Activated CD4-positive, alpha-beta T cell treated with anti-CD3 and anti-CD28 coated beads for 48 hours (primary cell): ENCODE data around the gene NUDT8.
A peak's percentile ranks its signal among the peaks of the same experiment; 100 is the strongest.
"Not testable (repeated sequence)": the region's sequence is repeated elsewhere in the genome, so short reads cannot be mapped to it uniquely, and the experiment has no call there.

ENCODE experiments used
- DNase-seq: peaks from one replicate; pipeline ENCODE4 v3.0.0-alpha.2; 2020

NUDT8 gene

DNA sequence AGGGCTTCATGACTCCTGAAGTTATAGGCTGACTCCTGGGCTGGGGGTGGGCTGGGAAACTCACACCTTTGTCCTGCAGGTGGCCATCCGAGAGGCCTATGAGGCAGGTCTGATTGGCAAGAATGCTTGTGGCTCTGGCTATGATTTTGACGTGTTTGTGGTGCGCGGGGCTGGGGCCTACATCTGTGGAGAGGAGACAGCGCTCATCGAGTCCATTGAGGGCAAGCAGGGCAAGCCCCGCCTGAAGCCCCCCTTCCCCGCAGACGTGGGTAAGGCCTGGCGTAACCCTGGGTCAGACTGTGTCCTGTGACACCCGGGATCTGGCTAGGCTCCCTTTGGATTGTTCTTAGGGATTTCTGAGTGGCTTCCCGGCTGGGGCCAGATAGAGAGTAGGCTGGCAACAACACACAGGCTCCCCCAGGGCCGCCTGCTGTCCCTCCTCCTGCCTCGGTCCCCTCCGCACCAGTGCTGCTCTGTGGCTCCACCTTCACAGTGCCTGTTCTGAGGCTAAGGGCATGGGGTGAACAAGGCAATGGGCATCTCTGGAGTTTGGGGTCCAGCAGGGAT, 19.4 kb downstream of the NUDT8 start:
- no peak for DNase-seq

DNA sequence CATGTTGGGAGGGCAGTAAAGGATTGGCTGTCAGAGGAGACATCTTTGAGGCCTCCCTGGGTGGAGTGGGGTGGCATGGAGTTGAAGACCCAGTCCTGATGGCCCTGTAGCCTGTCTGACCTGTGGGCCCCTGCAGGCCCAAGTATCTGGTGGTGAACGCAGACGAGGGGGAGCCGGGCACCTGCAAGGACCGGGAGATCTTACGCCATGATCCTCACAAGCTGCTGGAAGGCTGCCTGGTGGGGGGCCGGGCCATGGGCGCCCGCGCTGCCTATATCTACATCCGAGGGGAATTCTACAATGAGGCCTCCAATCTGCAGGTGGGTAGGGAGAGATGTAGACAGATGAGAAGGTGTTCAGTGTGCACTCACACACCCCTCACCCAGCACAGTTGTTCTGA, 20.4 kb downstream of the NUDT8 start:
- DNase-seq, result no peak

DNA sequence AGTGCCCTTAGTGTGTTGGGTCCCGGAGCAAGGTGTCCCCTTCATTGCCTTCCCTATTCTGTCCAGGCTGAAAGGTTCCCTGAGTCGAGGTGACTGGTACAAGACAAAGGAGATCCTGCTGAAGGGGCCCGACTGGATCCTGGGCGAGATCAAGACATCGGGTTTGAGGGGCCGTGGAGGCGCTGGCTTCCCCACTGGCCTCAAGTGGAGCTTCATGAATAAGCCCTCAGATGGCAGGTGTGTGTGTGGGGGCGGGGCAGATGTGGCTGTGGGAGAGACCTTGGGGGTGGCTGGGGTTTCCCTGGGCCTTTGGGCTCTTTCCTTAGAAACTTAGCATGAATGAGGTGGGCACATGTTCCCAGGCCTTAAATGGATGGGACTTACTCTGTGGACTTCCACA, 21.3 kb downstream of the NUDT8 start:
- DNase-seq, result no peak

DNA sequence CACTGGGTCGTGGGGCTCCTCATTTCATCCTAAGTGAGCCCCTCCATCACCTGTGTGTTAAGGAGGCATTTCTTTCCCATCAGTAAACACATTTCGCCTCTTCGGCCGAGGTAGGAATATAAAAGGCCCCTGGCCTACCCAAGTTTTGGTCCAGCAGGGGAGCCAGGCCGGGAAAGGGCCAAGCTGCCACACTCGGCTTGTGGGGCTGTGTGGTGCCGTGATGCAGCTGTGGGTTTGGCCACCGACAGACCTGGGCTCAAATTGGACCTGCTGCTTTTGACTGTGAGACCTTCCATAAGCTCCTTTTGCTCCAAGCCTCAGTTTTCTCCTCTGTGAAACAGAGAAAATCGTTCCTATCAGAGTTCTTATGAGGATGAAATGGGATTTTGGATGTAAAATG, 22.2 kb downstream of the NUDT8 start:
- no peak for DNase-seq

DNA sequence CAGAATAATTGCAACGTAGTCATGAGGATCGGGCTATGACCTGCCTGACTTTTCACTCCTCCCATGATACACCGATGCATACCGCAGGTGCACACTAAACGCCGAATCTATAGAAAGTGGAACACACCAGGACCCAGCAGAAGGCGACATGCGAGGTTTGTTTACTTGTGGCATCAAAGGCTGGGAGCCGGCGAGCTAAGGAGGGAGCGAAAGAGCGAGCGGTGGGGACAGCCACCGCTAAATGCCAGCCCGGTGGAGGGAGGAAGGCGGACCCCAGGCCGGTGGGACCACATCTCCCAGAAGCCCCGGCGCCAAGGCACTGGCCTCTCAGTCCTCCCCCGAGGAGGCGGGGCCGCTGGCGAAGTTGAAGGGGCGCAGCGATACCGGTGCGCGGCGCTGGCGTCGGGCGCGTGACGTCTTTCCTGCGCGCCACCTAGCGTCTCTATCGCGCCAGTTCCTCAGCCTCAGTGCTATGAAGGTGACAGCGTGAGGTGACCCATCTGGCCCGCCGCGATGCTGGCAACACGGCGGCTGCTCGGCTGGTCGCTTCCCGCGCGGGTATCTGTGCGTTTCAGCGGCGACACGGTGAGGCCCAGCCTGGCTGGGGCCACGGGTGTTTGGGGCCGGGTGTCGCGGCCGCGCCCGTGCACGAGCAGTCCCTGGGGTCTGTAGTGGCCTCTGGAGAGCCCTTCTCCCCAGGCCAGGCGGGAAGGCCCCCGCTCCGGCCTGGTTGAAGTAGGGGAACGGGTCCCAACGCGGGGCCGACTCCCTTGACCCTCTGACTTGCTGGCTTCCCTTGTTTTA, 23.0 kb downstream of the NUDT8 start, which contains the start of gene NDUFV1:
Gene NDUFV1 (plus strand): TSS at position 445 of the 804 bp plus-strand sequence. CDS start 69 bp downstream, at position 514.
- DNase-seq, result peak; percentile 98

DNA sequence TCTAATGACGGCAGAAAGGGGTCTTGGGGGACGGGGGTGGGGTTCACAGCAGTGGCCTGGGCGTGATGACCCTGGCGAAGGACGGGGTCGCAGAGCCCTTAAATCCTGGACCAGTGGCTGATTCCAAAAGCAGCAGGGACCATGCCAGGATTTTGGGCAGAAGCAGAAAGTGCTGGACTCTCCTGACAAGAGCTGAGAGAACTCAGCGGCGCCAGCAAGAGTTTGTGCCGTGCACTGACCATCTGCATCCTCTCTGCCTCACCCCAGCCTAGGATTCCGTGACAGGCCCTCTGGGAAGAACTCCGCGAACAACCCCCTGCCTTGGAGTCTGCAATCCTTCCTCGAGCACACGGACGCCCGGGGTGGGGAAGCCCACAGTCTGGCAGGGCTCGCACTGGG, 23.6 kb downstream of the NUDT8 start:
- DNase-seq, result no peak

DNA sequence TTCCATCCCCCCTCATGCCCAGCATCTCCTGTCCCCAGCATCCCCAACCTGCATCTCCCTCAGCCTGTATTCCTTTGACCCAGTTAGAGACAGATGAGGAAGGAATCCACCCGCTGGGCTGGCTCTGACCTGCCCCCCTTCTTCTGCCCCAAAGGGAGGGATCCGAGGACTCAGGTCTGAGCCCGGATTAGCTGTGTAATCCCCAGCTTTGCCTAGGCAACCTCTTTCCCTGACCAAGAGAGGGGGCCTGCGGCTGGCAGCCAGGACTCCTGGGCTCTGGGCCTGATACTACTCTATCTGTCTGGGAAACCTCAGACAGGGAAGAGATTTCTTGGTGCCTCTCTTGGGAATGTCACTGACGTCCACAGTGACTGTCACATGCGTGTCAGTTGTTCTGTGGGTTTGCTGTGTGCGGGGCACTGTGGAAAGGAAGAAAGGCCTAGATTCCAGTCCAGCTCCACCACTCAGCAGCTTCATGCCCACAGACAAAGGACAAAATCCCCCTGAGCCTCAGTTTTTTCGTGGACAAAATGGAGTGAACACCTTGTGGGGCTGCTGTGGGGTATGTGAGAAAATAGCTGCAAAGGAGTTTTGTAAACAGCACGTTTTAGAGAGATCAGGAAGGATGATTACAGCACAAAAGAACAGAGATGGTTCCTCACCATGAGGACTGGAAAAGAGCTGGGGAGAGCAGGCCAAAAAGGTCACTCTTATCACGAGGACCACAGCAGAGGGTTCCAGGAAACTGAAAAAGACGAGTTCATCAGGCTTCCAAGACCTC, 24.3 kb downstream of the NUDT8 start:
- no peak for DNase-seq

DNA sequence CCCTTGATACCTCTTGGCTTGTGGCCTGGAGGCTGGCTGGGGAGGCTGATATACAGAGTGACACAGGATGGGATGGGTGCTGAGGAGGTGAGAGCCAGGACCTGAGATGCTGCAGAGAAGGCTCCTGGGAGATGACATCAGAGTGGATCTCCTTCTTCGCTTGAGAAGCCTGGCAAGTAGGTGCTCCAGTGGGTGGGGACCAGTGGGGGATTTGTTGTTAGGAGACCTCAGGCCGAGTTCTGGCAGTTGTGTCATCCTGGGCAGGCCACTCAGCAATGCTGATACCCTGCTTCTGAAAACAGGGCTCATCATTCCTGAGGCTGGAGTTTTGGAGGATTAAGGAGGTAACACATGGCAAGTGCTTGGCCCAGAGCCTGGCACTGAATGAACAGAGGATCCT, 24.9 kb downstream of the NUDT8 start:
- no peak for DNase-seq

DNA sequence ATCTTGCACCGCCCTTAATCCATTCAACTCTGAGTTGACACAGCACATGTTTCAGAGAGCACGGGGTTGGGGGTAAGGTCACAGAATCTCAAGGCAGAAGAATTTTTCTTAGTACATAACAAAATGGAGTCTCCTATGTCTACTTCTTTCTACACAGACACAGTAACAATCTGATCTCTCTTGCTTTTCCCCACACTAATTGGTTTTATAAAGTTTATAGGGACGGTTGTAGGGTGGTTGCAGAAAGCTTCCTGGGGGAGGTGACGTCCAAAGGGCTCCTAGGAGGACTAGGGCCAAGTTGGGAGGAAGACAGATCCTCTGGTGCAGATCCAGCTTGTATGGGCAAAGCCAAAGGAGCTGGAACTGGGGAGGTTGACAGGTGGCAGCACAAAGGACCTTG, 25.6 kb downstream of the NUDT8 start:
- not testable (repeated sequence) for DNase-seq

DNA sequence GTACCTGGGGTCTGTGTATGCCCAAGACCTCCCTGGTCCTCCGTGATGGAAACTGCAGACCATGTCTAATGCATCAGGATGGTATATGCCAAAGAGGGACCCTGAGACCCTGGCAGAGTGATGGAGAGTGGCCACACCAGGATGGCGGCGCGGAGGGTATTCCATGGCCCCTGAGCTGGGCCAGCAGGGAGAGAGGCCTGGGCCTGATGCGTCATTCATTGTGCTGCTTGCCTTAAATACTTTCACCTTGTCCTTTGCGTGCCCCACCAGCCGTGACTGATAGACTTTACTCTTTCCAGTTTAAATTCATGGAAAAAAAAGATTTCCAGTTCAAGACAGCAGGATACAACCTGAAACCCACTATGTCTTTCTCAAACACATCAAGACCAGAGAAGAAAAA, 28.6 kb downstream of the NUDT8 start:
- DNase-seq, result no peak

DNA sequence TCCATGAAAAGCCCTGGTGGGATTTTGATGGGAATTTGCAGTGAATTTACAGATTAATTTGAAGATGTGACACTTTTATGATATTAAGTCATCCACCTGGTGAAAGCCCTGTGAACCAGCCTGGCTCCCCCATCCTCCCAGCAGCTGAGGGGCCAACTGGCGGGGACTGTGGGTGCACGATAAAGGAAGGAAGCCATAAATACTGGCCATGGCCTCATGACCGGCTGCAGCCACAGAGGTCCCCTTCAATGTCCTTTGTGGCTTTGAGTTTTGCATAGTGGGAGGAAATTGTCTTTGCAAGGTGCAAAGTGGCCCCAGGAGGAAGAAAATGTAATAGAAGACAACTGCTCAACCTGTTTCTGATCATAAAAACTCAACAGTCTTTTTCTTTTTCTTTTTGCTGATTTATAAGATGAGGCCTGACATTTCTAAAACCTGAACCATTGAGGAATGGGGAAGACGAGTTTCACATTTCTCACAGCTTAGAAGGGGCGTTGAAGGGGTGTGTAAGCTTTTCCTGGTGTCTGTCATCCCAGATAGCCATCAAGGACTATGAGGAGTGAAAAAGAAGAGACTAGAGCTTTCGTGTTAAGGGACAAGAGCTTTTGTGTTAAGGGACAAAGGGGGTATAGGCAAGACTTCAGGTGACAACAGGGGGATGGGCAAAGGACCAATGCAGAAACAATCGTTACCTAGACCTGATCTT, 29.3 kb downstream of the NUDT8 start:
- no peak for DNase-seq

DNA sequence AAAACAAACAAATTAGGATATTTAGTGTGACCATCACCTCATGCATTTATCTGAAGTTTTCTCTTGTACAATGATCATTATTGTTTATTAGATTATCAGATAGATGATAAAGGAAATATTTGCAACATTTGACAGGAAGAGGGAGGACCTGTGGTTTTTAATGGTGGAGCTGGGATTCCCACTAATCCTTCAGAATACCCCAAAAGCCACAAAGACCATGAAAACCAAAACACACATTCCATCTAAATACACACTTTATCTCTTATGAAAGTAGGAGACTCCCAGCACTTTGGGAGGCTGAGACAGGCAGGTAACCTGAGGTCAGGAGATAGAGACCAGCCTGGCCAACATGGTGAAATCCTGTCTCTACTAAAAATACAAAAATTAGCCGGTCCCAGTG, 30.6 kb downstream of the NUDT8 start:
- no peak for DNase-seq

DNA sequence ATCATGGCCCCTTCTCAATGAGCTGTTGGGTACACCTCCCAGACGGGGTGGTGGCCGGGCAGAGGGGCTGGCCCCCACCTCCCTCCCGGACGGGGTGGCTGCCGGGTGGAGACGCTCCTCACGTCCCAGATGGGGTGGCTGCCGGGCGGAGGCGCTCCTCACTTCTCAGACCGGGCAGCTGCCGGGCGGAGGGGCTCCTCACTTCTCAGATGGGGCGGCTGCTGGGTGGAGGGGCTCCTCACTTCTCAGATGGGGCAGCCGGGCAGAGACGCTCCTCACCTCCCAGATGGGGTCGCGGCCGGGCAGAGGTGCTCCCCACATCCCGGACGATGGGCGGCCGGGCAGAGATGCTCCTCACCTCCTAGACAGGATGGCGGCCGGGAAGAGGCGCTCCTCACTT, 31.8 kb downstream of the NUDT8 start:
- DNase-seq, result not testable (repeated sequence)

DNA sequence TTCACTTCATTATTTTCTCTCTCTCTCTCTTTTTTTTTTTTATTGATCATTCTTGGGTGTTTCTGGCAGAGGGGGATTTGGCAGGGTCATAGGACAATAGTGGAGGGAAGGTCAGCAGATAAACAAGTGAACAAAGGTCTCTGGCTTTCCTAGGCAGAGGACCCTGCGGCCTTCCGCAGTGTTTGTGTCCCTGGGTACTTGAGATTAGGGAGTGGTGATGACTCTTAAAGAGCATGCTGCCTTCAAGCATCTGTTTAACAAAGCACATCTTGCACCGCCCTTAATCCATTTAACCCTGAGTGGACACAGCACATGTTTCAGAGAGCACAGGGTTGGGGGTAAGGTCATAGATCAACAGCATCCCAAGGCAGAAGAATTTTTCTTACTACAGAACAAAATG, 32.3 kb downstream of the NUDT8 start:
- DNase-seq, result not testable (repeated sequence)

DNA sequence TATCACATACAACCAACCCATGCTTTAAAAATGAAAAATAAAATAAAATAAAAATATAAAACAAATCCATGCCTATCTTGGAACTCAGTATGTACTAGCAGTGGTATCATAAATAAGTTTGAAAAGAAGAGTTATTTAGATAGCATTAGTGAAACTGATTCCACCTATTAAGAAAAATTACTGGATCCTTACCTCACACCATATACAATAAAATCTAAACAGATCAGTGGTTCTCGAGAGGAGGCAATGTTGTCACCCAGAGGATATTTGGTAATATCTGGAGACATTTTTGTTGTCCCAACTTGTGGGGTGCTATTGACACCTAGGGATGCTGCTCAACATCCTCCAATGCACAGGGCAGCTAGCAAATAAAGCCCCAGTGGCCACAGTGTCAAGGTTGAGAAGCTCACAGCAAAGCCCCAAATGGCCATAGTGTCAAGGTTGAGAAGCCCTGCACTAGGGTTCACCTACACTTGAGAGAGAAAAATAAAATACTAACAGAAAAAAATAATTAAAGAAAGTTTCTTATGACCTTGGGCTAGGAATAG, 32.9 kb downstream of the NUDT8 start:
- no peak for DNase-seq

DNA sequence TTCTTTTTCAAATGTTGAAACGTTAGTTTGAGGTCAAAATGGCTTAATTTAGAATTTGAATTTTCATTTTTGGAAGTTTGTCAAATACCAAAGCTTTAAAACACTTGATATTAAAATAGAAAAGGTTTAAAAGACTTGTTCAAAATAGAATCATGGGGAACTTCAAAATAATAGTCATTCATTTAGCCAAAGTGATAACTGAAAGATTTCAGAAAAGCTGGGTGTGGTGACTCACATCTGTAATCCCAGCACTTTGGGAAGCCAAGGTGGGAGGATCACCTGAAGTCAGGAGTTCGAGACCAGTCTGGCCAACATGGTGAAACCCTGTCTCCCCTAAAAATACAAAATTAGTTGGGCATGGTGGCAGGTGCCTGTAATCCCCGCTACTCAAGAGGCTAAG, 35.3 kb downstream of the NUDT8 start:
- DNase-seq, result no peak

DNA sequence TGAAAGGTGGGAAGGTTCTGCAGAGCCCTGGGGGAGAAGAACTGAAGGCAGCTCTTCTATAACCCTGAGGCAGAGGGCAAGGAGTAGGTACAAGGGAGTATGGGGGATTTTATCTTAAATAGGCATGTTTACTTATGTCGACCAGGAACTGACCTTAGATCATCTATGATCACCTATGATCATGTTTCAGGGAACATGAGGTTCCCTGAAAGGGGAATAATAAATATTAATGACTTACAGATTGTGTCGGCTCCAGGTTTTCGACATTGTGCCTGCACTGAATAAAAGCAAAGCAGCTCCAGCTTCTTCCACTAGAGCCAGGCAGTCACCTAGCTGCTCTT, 36.2 kb downstream of the NUDT8 start:
- DNase-seq, result no peak

DNA sequence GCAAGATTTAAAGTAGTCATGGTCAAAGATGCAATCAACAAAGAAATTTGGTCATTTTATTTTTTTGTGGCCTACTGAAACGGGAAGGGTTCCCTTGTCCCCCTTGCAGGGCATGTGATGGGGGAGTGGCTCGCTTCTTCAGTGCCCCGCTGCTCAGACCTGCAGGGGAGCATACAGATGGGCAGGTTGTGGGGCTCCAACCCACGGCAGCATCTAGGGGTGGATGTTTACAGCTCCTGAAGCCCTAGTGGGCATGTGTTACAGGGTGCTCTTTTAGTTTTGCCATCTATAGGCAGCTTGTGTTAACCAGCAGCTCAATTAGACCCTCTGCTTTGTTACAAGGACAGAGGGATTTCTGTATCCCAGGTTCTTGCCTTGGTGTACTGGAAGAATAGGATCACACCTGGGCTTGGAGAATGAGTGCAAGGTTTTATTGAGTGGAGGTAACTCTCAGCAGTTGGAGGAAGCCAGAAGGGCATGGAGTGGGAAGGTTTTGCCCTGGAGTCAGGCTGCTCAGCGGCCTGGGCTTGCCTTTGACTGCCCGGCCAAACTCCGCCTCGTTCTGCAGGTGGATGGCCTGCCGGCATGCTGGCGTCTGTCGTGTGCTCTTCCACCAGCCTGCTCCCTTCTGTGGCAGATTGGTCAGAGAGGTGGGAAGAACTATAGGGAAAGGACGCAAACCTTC, 36.7 kb downstream of the NUDT8 start:
- DNase-seq, result no peak

DNA sequence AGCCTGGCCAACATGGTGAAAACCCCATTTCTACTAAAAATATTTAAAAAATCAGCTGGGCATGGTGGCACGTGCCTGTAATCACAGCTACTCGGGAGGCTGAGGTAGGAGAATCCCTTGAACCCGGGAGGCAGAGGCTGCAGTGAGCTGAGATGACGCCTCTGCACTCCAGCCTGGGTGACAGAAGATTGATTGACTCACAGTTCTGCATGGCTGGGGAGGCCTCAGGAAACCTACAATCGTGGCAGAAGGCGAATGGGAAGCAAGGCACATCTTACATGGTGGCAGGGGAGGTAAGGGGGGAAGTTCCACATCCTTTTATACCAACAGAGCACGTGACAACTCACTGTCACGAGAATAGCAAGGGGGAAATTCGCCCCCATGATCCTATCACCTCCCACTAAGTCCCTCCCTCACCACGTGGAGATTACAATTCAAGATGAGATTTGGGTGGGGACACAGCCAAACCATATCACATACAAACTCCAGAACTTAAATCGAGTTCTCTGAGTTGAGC, 40.8 kb downstream of the NUDT8 start:
- not testable (repeated sequence) for DNase-seq

DNA sequence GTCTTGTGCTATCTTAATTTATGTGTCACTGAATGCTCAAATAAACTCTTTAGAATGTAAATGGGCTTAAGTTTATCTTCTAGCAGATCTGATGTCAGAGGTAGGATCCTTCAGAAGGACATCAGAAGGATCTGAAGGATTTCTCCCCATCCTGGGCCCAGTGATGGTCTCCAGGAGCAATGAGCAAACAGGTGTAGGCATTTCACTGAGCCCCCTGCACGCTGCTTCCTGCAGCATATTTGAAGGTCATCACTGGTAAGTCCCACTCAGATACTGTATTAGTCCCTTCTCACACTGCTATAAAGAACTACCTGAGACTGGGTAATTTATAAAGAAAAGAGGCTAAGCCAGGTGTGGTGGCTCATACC, 41.6 kb downstream of the NUDT8 start:
- no peak for DNase-seq

DNA sequence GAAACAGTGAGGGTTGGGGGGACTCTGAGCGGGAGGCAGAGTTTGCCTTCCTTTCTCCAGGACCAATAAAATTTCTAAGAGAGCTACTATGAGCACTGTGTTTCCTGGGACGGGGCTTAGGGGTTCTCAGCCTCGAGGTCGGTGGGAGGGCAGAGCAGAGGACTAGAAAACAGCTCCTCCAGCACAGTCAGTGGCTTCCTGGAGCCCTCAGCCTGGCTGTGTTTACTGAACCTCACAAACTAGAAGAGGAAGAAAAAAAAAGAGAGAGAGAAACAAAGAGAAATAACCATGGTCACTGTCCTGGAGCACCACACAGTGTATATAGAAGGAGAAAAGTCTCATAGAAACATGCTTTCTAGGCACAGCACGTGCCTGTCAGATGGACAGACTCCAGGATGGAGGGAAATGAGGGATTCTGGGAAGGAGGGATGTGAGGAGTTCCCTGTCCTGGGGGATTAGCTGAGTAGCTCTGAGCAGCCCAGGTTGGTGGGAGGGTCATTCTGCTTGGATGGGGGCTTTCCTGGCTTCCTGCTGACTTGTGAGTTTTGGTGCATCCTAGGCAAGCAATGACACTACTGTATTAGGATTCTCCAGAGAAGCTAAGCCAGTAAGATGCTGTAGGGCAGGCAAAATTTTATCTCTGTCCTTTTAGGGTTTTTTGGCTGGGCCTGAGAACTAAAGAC, 43.0 kb downstream of the NUDT8 start:
- DNase-seq, result no peak

DNA sequence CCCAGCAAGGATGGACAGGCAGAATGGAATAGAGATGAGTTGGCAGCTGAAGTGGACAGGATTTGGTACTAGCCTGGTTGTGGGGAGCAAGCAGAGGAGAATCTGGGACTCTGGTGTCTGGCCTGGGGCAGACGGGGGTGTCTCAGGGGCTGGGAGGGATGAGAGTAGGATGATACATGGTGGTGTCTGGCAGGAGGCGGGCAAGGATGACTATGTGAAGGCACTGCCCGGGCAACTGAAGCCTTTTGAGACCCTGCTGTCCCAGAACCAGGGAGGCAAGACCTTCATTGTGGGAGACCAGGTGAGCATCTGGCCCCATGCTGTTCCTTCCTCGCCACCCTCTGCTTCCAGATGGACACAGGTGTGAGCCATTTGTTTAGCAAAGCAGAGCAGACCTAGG, 43.8 kb downstream of the NUDT8 start:
- DNase-seq, result no peak
